ENCODE results near the gene ATP2B2. TPM values are rescaled to one million over a fixed set of nuclear protein-coding genes. Genes with fewer than 3 reads are reported as not detected.

The ATP2B2 gene
- total and polyA plus RNA-seq, 2 of the 8 experiments (the other 6 are each of a cell fraction or from before 2014, with no cell fraction given), result 0.14 to 1.2 TPM

DNA sequence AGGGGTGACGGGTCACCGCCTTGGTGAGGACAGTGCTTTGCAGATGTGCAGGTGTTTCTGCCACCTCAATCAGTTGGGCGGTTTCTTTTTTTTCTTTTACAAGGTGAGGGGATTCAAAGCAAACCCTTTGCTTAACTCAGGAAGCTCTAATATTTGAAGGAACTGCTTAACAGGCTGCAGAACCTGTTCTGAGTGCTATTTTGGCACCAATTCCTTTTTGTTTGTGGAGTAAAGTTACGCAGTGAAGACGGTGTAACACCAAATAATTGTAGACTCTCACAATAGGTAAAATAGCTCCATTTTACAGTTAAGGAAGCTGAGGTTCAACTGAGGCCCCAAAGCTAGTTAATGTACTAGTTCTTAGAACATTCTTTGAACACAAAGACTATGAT, 219.3 kb downstream of the ATP2B2 start:
- no peak overlapping the region for H3K27ac ChIP-seq (ENCODE audit: low read depth, low read length)
- H2AFZ ChIP-seq (ENCODE audit: low read length), result no peak overlapping the region
- DNase-seq (ENCODE audit: low read depth in 1 of 2, low spot score in 2 of 2) (no peak), FAIRE-seq (no peak)
- H3K79me2 ChIP-seq (ENCODE audit: control insufficient read depth in 1 of 2, insufficient read depth in 2 of 2, low read length in 2 of 2), result no peaks in the 10 kb centered on the region
- no peak for TF ChIP-seq HDAC6 (IDR thresholded peaks at IDR 0.05; ENCODE audit: low read depth, low read length)
- TF ChIP-seq SP4 (IDR thresholded peaks at IDR 0.05; ENCODE audit: low read length), result no peak
- TF ChIP-seq CBX8 (IDR thresholded peaks at IDR 0.05; ENCODE audit: borderline replicate concordance, low read depth, low read length), result no peak
- TF ChIP-seq TEAD4 (IDR thresholded peaks at IDR 0.05; ENCODE audit: low read depth, low read length), result no peak
- TF ChIP-seq ASH2L (IDR thresholded peaks at IDR 0.05; ENCODE audit: low read length), result no peak
- no peak for TF ChIP-seq CTCF (IDR thresholded peaks at IDR 0.05; ENCODE audit: control extremely low read depth in 1 of 3, insufficient read depth in 1 of 3, low read depth in 1 of 3, low read length in 3 of 3)
- no peak for TF ChIP-seq JUND (IDR thresholded peaks at IDR 0.05; ENCODE audit: low read length)
- no peak for TF ChIP-seq CHD1 (IDR thresholded peaks at IDR 0.05; ENCODE audit: low read depth, low read length)
- no peak for TF ChIP-seq SIN3A (conservative IDR thresholded peaks at IDR 0.05 in 1 of 2, IDR thresholded peaks at IDR 0.05 in 1 of 2; ENCODE audit: low read depth in 1 of 2, low read length in 2 of 2)
- no peak for TF ChIP-seq EZH2 (IDR thresholded peaks at IDR 0.05; ENCODE audit: low read depth, low read length, severe bottlenecking)
- no peak overlapping the region for H3K18ac ChIP-seq (ENCODE audit: extremely low read depth, low read length)
- no peak overlapping the region for H2BK5ac ChIP-seq (ENCODE audit: low read depth, low read length)
- H2BK20ac ChIP-seq (ENCODE audit: low read length), result no peak overlapping the region
- no peak overlapping the region for H4K91ac ChIP-seq (replicated peaks; ENCODE audit: insufficient read length, low read length)
- H3K14ac ChIP-seq (ENCODE audit: insufficient read length), result no peak overlapping the region
- ChIA-PET POLR2A (ENCODE audit: partially characterized antibody) (interaction anchor here (1.1 to 2.1 kb wide), 3 partner anchors 10 to 183 kb away, joined by 6 to 7 read pairs (median 6); no protein-coding TSS in a partner anchor), CTCF (ENCODE audit: partially characterized antibody) (interaction anchor here (0.6 to 3.1 kb wide), 16 partner anchors 14 to 337 kb away, joined by 3 to 11 read pairs (median 4); no protein-coding TSS in a partner anchor)
- no peak overlapping the region for H4K8ac ChIP-seq (ENCODE audit: extremely low read depth, insufficient read depth, low read length)
- no peaks in the 10 kb centered on the region for H3K9me3 ChIP-seq (ENCODE audit: insufficient read depth in 2 of 2, low read depth in 1 of 2, low read length in 1 of 2)
- no peak overlapping the region for H3K4ac ChIP-seq (replicated peaks; ENCODE audit: insufficient read length, low read depth, low read length)
- no peaks in the 10 kb centered on the region for H3K23me2 ChIP-seq (ENCODE audit: low read depth, low read length)
- H3K4me1 ChIP-seq (replicated peaks in 1 of 4; ENCODE audit: control insufficient read depth in 3 of 4, insufficient read depth in 4 of 4, low read length in 3 of 4), result peaks cover 0 to 7% (median 4%) of the 10 kb centered on the region in 4 experiments; a peak in 6 of 7 replicates
- no peaks in the 10 kb centered on the region for H3K27me3 ChIP-seq (replicated peaks in 1 of 4; ENCODE audit: control insufficient read depth in 3 of 4, extremely low read depth in 1 of 4, insufficient read depth in 3 of 4, low read length in 3 of 4)
- H3K4me3 ChIP-seq (ENCODE audit: extremely low read depth in 1 of 4, insufficient read depth in 2 of 4, low read depth in 3 of 4, low read length in 4 of 4), result no peak overlapping the region
- H3K4me2 ChIP-seq (ENCODE audit: insufficient read depth in 1 of 2, low read depth in 2 of 2, low read length in 2 of 2), result no peak overlapping the region
- H3K56ac ChIP-seq (replicated peaks; ENCODE audit: insufficient read length, low read depth, low read length), result no peak overlapping the region
- peaks cover 0 to 2% of the 10 kb centered on the region in 2 experiments for H4K20me1 ChIP-seq (replicated peaks in 1 of 2; ENCODE audit: control insufficient read depth in 1 of 2, insufficient read depth in 2 of 2, low read length in 2 of 2)
- H4K5ac ChIP-seq (ENCODE audit: insufficient read length, low read depth, low read length), result no peak overlapping the region
- no peaks in the 10 kb centered on the region; the same call in 1 of the 2 replicates for H3K79me1 ChIP-seq (ENCODE audit: low read depth, low read length)
- no peak overlapping the region for H2BK15ac ChIP-seq (ENCODE audit: low read length)
- H2AK5ac ChIP-seq (ENCODE audit: low read depth, low read length), result no peak overlapping the region
- no peak overlapping the region for H2BK120ac ChIP-seq (replicated peaks; ENCODE audit: low read depth, low read length)
- H3K9ac ChIP-seq (replicated peaks in 1 of 4; ENCODE audit: extremely low read depth in 1 of 4, low read depth in 3 of 4, low read length in 3 of 4), result no peak overlapping the region
- H3K23ac ChIP-seq (ENCODE audit: insufficient read length), result no peak overlapping the region
- H2BK12ac ChIP-seq (ENCODE audit: low read depth, low read length), result no peak overlapping the region
- 98% methylated on average over 4 of the region's 5 CpGs; no CpG with 5 or more reads in 1 of the 2 experiments for WGBS, 2 experiments (ENCODE audit: extremely low coverage in 1 of 2, insufficient coverage in 1 of 2, insufficient read length in 1 of 2, insufficient replicate concordance in 2 of 2, low coverage in 1 of 2, low lambda C conversion rate in 2 of 2, missing lambda C conversion rate in 1 of 2)
- peaks cover 0 to 13% (median 4%) of the 10 kb centered on the region in 4 experiments; a peak in 6 of 8 replicates for H3K36me3 ChIP-seq (ENCODE audit: control insufficient read depth in 2 of 4, insufficient read depth in 4 of 4, low read length in 3 of 4)

Data from H1 (cell line).